Osteoblast (primary cell): Measurements from ENCODE around the gene S100A13. TPM values are rescaled to one million over a fixed set of nuclear protein-coding genes. Genes with fewer than 3 reads are reported as not detected.
A peak's percentile ranks its signal among the peaks of the same experiment; 100 is the strongest.

Experiments used
- DNase-seq: peaks from one replicate; pipeline ENCODE4 v3.0.0; 2011; ENCODE audit warnings: low spot score, mixed read lengths; ENCODE audit not compliant: insufficient read length; ENCODE audit errors: missing footprints
- H2AFZ ChIP-seq: 2 replicates; pipeline ENCODE4 v1.6.0; 2011; ENCODE audit warnings: mild to moderate bottlenecking, low read length
- H3K27ac ChIP-seq: 2 replicates; pipeline ENCODE4 v1.5.1; 2011; ENCODE audit warnings: mild to moderate bottlenecking, low read depth, low read length, moderate library complexity
- H3K27me3 ChIP-seq: 2 replicates; pipeline ENCODE4 v1.6.0; 2012; ENCODE audit warnings: mild to moderate bottlenecking, control low read depth, inconsistent platforms, low read length, moderate library complexity; ENCODE audit not compliant: insufficient read depth
- H3K36me3 ChIP-seq: 2 replicates; pipeline ENCODE4 v1.5.1; 2011; ENCODE audit warnings: mild to moderate bottlenecking, low read length, control low read depth, moderate library complexity; ENCODE audit not compliant: insufficient read depth
- H3K4me1 ChIP-seq: 2 replicates; pipeline ENCODE4 v1.5.1; 2011; ENCODE audit warnings: mild to moderate bottlenecking, low read length, control low read depth, moderate library complexity; ENCODE audit not compliant: insufficient read depth
- H3K4me2 ChIP-seq: 2 replicates; pipeline ENCODE4 v1.6.0; 2011; ENCODE audit warnings: mild to moderate bottlenecking, low read length; ENCODE audit not compliant: insufficient read depth
- H3K4me3 ChIP-seq: fragments of 200-600 bp; sonication (generic); 3 replicates; pipeline ENCODE4 v1.5.1; 2012; ENCODE audit warnings: mild to moderate bottlenecking, low read length, inconsistent platforms; ENCODE audit not compliant: insufficient read depth
- H3K79me2 ChIP-seq: 2 replicates; pipeline ENCODE4 v1.6.0; 2012; ENCODE audit warnings: mild to moderate bottlenecking, low read length, control low read depth, inconsistent platforms; ENCODE audit not compliant: insufficient read depth
- H3K9me3 ChIP-seq: 2 replicates; pipeline ENCODE4 v1.5.1; 2011; ENCODE audit warnings: low read depth, low read length, control low read depth
- H4K20me1 ChIP-seq: 2 replicates; pipeline ENCODE4 v1.6.0; 2012; ENCODE audit warnings: mild to moderate bottlenecking, low read length, control low read depth; ENCODE audit not compliant: insufficient read depth
- total RNA-seq: library from RNA; depleted of rRNA; stranded (reverse); fragments of >200 nt; gene quantifications from 2 replicates; pipeline ENCODE4 v1.2.3, GENCODE V29; 2012
- TF ChIP-seq, protein P1 (sequence below): IDR thresholded peaks from 2 replicates; pipeline ENCODE4 v1.5.1; 2011; ENCODE audit warnings: mild to moderate bottlenecking, low read depth, low read length, moderate library complexity; ENCODE audit errors: extremely low read depth

Gene S100A13
- total RNA-seq, 1 donor: 121 TPM

GRCh38 chr1:153610334-153610733, 17.0 kb downstream of the S100A13 start:
- no peak overlapping the region for H2AFZ ChIP-seq

DNA sequence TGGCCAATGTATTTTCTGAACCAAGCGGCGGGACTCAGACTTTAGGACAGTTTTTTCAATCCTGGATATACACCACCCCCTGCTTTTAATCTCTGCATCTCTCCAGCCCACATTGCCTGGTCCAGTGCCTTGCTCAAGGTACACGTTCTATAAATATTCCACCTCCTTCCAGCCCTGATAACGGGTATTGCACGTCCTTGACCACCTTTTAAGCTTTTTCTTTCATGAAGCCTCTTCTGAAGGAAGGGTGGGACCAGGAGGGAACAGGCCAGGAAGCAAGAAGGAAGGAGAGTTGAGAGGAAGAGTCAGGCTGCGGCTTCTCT, 17.8 kb downstream of the S100A13 start:
- Histone ChIP-seq H3K4me2 (peak overlapping the region; percentile 91), H3K27ac (peak overlapping the region; percentile 58), H3K36me3 (peaks cover 31% of the 10 kb centered on the region), H2AFZ (no peak overlapping the region), H3K27me3 (no peaks in the 10 kb centered on the region), H4K20me1 (peaks cover 24% of the 10 kb centered on the region), H3K4me1 (peaks cover 45% of the 10 kb centered on the region), H3K79me2 (peaks cover 73% of the 10 kb centered on the region), H3K9me3 (no peaks in the 10 kb centered on the region), H3K4me3 (no peak overlapping the region)
- no peak for DNase-seq
- TF ChIP-seq, protein P1, sequence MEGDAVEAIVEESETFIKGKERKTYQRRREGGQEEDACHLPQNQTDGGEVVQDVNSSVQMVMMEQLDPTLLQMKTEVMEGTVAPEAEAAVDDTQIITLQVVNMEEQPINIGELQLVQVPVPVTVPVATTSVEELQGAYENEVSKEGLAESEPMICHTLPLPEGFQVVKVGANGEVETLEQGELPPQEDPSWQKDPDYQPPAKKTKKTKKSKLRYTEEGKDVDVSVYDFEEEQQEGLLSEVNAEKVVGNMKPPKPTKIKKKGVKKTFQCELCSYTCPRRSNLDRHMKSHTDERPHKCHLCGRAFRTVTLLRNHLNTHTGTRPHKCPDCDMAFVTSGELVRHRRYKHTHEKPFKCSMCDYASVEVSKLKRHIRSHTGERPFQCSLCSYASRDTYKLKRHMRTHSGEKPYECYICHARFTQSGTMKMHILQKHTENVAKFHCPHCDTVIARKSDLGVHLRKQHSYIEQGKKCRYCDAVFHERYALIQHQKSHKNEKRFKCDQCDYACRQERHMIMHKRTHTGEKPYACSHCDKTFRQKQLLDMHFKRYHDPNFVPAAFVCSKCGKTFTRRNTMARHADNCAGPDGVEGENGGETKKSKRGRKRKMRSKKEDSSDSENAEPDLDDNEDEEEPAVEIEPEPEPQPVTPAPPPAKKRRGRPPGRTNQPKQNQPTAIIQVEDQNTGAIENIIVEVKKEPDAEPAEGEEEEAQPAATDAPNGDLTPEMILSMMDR: no peak

More at GRCh38 chr1:153610334-153610733, 17.0 kb downstream of the S100A13 start:
- Histone ChIP-seq H3K27me3 (no peaks in the 10 kb centered on the region), H4K20me1 (peaks cover 24% of the 10 kb centered on the region), H3K4me1 (peaks cover 46% of the 10 kb centered on the region), H3K27ac (peak overlapping the region; percentile 58), H3K9me3 (no peaks in the 10 kb centered on the region), H3K36me3 (peaks cover 23% of the 10 kb centered on the region), H3K4me2 (peak overlapping the region; percentile 91), H3K79me2 (peaks cover 71% of the 10 kb centered on the region), H3K4me3 (peak overlapping the region; percentile 88)
- TF ChIP-seq, protein P1: no peak
- peak; percentile 75 for DNase-seq

DNA sequence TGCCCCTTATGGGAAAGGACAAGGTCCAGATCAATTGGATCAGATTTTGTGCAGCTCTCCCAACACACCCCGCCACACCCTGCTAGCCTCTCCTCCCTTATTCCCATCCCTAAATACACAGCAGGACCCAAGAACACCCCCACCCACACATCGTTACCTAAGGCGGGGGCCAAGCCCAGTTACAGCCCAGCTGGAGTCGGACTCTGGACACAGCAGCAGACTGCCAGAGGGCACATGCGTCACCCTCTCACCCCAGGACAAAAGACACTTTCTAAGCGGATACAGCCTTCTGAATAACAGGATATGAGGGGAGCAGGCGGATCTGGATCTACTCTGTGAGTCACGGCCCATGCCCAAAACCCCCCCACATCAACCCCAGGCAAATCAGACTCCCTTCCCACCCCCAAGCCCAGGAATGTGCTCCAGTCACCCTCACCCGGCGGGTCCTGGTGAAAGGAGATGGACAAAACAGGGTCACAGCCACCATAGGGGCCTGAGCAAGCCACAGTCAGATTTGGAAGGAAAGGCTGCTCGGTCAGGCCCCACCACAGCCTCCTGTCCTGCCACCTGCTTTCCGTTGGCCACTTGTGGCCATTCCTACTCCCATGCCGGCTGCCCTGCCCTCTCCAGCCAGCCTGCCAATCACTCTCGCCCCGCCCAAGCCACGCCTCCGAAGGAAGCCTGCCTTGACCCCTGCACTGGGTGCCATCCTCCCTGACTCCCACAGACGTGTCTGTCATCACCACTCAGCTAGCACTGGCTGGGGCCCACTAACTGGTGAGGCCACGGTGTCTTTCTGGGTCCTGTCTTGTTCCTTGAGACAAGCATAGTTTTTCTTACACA, 18.3 kb downstream of the S100A13 start:
- Histone ChIP-seq H2AFZ (peak overlapping the region; percentile 15), H3K27me3 (no peaks in the 10 kb centered on the region), H3K4me2 (peak overlapping the region; percentile 91), H3K9me3 (no peaks in the 10 kb centered on the region), H3K4me3 (peak overlapping the region; percentile 34), H3K4me1 (peaks cover 40% of the 10 kb centered on the region), H3K79me2 (peaks cover 73% of the 10 kb centered on the region), H3K36me3 (peaks cover 33% of the 10 kb centered on the region), H3K27ac (peak overlapping the region; percentile 58), H4K20me1 (peaks cover 24% of the 10 kb centered on the region)
- DNase-seq: peak; percentile 95
- TF ChIP-seq, protein P1: no peak

- no peak overlapping the region for H2AFZ ChIP-seq
- DNase-seq: peak; percentile 27
Observed at GRCh38 chr1:153608089-153608682, 19.1 kb downstream of the S100A13 start.

More at GRCh38 chr1:153608089-153608682, 19.1 kb downstream of the S100A13 start:
- Histone ChIP-seq H3K27me3 (no peaks in the 10 kb centered on the region), H3K36me3 (peaks cover 33% of the 10 kb centered on the region), H3K27ac (peak overlapping the region; percentile 58), H3K4me3 (peak overlapping the region; percentile 34), H4K20me1 (peaks cover 24% of the 10 kb centered on the region), H3K4me1 (peaks cover 37% of the 10 kb centered on the region), H3K79me2 (peaks cover 69% of the 10 kb centered on the region), H3K9me3 (no peaks in the 10 kb centered on the region), H3K4me2 (peak overlapping the region; percentile 91)
- TF ChIP-seq, protein P1: no peak
